HG03103 (cell line): ENCODE data around the gene SMARCD3.

Experiments
- ATAC-seq: cut with Tn5 transposase; IDR thresholded peaks from one replicate; pipeline ENCODE4 v1.9.1; 2021; ENCODE audit warnings: low read depth; ENCODE audit not compliant: unreplicated experiment

The SMARCD3 gene

GRCh38 chr7:151273651-151274390 lies 25.3 kb upstream of the SMARCD3 start:
- no peak for ATAC-seq

- no peak for ATAC-seq
Observed at GRCh38 chr7:151272877-151273276, 24.4 kb upstream of the SMARCD3 start.

GRCh38 chr7:151272405-151272804 lies 23.9 kb upstream of the SMARCD3 start:
- no peak for ATAC-seq

GRCh38 chr7:151271699-151272355 lies 23.3 kb upstream of the SMARCD3 start:
- no peak for ATAC-seq

- ATAC-seq = no peak
Observed at GRCh38 chr7:151269511-151269910, 21.0 kb upstream of the SMARCD3 start.

- ATAC-seq = no peak
Observed at GRCh38 chr7:151265351-151265931, 16.9 kb upstream of the SMARCD3 start.

GRCh38 chr7:151264615-151265014 lies 16.1 kb upstream of the SMARCD3 start:
- no peak for ATAC-seq

- ATAC-seq = no peak
Observed at GRCh38 chr7:151261529-151261928, 13.0 kb upstream of the SMARCD3 start.

- no peak for ATAC-seq
Observed at GRCh38 chr7:151260883-151261282, 12.4 kb upstream of the SMARCD3 start.

- ATAC-seq = no peak
Observed at GRCh38 chr7:151260471-151260870, 12.0 kb upstream of the SMARCD3 start.

GRCh38 chr7:151257990-151258389 lies 9.5 kb upstream of the SMARCD3 start:
- ATAC-seq = no peak

GRCh38 chr7:151256410-151257045 lies 8.0 kb upstream of the SMARCD3 start:
- no peak for ATAC-seq

GRCh38 chr7:151255390-151255789 lies 6.9 kb upstream of the SMARCD3 start:
- ATAC-seq = no peak

- no peak for ATAC-seq
Observed at GRCh38 chr7:151254851-151255250, 6.4 kb upstream of the SMARCD3 start.

- no peak for ATAC-seq
Observed at GRCh38 chr7:151254316-151254715, 5.8 kb upstream of the SMARCD3 start.

GRCh38 chr7:151252961-151253711 lies 4.6 kb upstream of the SMARCD3 start:
- no peak for ATAC-seq

GRCh38 chr7:151252561-151252835 lies 4.0 kb upstream of the SMARCD3 start:
- no peak for ATAC-seq

GRCh38 chr7:151251689-151252560 lies 3.4 kb upstream of the SMARCD3 start:
- no peak for ATAC-seq

- ATAC-seq = no peak
Observed at GRCh38 chr7:151251328-151251688, 2.8 kb upstream of the SMARCD3 start.
